ENCODE data around the gene NCBP2. TPM values are rescaled to one million over a fixed set of nuclear protein-coding genes. Genes with fewer than 3 reads are reported as not detected.

Gene NCBP2
- total RNA-seq, 1 donor from 2014 or later, result 54.7 TPM

DNA sequence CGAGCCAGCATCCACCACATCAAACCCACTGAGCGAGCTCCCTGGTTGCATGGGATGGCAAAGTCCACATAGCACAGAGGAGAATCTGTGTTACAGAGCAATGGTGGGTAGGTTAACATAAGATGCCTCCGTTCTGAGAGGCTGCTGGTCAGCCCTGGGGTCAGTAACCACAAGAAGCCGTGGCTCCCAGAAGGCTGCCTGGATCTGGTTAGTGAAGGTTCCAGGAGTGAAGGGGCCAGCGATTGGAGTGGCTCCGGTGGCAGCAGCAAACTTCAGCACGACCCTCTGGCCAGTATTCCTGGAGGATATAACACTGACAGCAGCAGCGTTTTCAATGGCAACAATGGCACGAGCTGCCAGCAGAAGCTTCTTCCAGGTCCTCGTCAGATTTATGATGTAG lies 44.7 kb upstream of the NCBP2 start:
- no peak overlapping the region for H3K4me3 ChIP-seq
- no peaks in the 10 kb centered on the region for H3K4me1 ChIP-seq
- DNase-seq, result no peak
- no peak overlapping the region for H3K27ac ChIP-seq
- peaks cover 3% of the 10 kb centered on the region for H3K27me3 ChIP-seq
- no peaks in the 10 kb centered on the region for H3K36me3 ChIP-seq
- intact Hi-C loops (cut with DNase I), result no loop called here
- TF ChIP-seq, protein P1, sequence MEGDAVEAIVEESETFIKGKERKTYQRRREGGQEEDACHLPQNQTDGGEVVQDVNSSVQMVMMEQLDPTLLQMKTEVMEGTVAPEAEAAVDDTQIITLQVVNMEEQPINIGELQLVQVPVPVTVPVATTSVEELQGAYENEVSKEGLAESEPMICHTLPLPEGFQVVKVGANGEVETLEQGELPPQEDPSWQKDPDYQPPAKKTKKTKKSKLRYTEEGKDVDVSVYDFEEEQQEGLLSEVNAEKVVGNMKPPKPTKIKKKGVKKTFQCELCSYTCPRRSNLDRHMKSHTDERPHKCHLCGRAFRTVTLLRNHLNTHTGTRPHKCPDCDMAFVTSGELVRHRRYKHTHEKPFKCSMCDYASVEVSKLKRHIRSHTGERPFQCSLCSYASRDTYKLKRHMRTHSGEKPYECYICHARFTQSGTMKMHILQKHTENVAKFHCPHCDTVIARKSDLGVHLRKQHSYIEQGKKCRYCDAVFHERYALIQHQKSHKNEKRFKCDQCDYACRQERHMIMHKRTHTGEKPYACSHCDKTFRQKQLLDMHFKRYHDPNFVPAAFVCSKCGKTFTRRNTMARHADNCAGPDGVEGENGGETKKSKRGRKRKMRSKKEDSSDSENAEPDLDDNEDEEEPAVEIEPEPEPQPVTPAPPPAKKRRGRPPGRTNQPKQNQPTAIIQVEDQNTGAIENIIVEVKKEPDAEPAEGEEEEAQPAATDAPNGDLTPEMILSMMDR (IDR thresholded peaks at IDR 0.05), result no peak
- H3K9me3 ChIP-seq, result no peaks in the 10 kb centered on the region
- no peak for ATAC-seq

DNA sequence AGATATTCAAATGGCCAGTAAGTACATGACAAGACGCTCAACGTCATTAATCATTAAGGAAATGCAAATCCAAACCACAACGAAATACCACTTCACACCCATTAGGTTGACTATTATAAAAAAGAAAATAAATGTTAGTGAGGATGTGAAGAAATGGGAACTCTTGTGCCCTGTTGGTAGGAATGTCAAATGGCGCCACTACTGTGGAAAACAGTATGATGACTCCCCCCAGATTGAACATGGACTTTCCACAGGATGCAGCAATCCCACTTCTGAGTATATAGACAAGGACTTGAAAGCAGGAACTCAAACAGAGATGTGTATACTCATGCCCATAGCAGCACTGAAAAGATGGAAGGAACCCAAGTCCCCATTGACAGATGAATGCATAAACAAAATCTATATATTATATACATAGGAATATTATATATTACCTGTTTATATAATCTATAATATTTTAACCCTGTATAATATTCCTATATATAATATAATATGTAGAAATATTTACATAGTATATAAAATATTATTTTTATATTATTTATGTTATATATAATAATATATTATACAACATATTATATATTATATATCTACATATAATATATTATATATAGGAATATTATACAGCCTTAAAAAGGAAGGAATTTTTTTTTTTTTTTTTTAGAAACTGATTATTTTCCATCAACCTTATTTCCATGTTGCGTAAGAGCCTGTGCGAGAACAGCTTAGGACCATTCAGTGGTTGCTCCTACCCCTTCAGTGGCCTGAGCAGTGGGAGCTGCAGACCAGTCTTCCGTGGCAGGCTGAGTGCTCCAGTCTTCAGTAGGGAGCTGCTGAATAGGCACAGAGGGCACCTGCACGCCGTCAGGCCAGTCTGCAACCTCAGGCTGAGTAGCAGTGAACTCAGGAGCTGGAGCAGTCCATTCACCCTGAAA lies 43.9 kb upstream of the NCBP2 start:
- intact Hi-C loops (cut with DNase I), result no loop called here
- Histone ChIP-seq H3K27ac (no peak overlapping the region), H3K27me3 (peaks cover 3% of the 10 kb centered on the region), H3K4me1 (no peaks in the 10 kb centered on the region), H3K9me3 (no peaks in the 10 kb centered on the region), H3K36me3 (no peaks in the 10 kb centered on the region), H3K4me3 (no peak overlapping the region)
- ATAC-seq (no peak), DNase-seq (peak; percentile 30)
- TF ChIP-seq, protein P1 (IDR thresholded peaks at IDR 0.05), result no peak

DNA sequence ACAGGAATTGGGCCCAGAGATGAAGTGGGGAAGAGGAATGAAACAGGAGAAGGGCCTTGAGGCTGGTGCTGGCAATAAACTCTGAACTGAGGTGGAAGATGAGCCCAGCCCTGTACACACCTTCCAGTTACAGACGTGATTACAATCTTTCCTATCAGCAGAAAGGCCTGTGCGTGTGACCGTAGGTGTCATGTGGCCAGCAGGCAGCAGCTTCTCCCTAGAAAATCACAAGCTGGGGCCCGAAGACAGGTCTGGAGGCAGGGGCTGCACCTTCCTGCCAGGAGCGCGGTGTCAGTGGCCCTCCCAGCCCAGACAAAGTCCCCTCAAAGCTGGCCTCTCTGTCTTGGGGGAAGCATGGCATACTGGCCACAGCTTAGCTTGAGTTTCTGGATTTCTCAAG lies 43.0 kb upstream of the NCBP2 start:
- Histone ChIP-seq H3K9me3 (no peaks in the 10 kb centered on the region), H3K4me3 (no peak overlapping the region), H3K36me3 (no peaks in the 10 kb centered on the region), H3K27me3 (peaks cover 3% of the 10 kb centered on the region), H3K4me1 (no peaks in the 10 kb centered on the region), H3K27ac (no peak overlapping the region)
- ATAC-seq (no peak), DNase-seq (peak; percentile 27)
- TF ChIP-seq, protein P1 (IDR thresholded peaks at IDR 0.05), result no peak
- intact Hi-C loops (cut with DNase I), result no loop called here

DNA sequence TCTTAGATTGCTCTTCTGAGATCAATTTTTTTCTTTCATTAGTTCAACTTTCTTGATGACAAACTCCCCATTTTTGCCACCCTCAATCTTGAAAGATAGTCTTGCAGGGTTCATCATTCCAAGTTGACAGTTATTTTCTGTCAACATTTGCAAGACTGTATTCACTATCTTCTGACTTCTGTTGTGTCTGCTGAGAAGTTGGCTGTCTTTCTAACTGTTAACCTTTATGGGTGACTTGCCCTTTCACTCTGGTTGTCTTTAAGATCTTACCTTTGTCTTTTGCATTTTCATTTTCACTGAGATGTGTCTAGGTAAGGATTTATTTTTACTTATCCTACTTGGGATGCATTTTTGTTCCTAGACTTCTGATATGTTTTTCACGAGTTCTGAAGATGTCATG lies 40.9 kb upstream of the NCBP2 start:
- intact Hi-C loops (cut with DNase I), result no loop called here
- H3K27me3 ChIP-seq, result peaks cover 3% of the 10 kb centered on the region
- no peaks in the 10 kb centered on the region for H3K9me3 ChIP-seq
- no peaks in the 10 kb centered on the region for H3K4me1 ChIP-seq
- no peaks in the 10 kb centered on the region for H3K36me3 ChIP-seq
- DNase-seq, result no peak
- TF ChIP-seq, protein P1 (IDR thresholded peaks at IDR 0.05), result no peak
- H3K4me3 ChIP-seq, result no peak overlapping the region
- no peak overlapping the region for H3K27ac ChIP-seq
- ATAC-seq, result no peak

DNA sequence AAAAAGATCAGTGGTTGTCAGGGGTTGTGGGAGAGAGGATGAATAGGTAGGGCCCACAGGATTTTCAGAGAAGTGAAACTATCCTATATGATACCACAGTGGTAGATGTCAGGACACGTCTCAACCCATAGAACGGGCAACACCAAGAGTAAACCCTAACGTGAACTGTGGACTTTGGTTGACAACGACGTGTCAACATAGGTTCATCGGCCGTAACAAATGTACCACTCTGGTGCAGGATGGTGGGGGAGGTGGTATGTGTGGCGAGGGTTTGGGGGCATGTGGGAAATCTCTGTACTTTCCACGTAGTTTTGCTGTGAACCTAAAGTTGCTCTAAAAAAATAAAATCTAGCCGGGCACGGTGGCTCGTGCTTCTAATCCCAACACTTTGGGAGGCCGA lies 39.3 kb upstream of the NCBP2 start:
- H3K4me3 ChIP-seq, result no peak overlapping the region
- no peaks in the 10 kb centered on the region for H3K4me1 ChIP-seq
- intact Hi-C loops (cut with DNase I), result no loop called here
- H3K27ac ChIP-seq, result no peak overlapping the region
- DNase-seq (no peak), ATAC-seq (no peak)
- H3K9me3 ChIP-seq, result no peaks in the 10 kb centered on the region
- H3K36me3 ChIP-seq, result no peaks in the 10 kb centered on the region
- H3K27me3 ChIP-seq, result peaks cover 1% of the 10 kb centered on the region
- TF ChIP-seq, protein P1 (IDR thresholded peaks at IDR 0.05), result no peak

Measured in upper lobe of right lung (tissue), 1 donor.